ENCODE results near the gene HSD17B2.

Gene HSD17B2

DNA sequence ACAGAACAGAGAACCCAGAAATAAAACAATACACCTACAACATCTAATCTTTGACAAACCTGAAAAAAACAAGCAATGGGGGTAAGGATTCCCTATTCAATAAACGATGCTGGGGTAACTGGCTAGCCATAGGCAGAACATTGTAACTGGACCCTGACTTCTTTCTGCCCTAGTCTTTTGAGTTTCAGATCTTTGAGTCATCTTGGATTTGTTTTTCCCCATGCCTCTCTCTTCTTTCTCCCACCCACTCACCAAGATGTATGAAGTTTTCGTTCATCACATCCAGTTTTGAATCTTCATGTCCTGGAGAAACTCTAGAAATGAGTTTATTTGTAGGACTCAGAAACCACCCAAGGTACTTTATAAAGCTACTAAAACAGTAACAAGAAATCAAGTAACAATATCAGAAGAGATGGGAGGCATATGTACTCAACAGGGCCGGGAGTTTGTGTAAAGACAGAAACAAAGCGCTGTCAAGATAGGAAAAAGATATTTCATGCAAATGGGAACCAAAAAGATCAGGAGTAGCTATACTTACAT lies 39.0 kb downstream of the HSD17B2 start:
- ATAC-seq, result no peak
- TF ChIP-seq TCF4 (CRISPR knock-in tag; IDR thresholded peaks at IDR 0.05; ENCODE audit: borderline replicate concordance) (no peak), SNAI2 (CRISPR knock-in tag; IDR thresholded peaks at IDR 0.05) (no peak), ZNF8 (CRISPR knock-in tag; IDR thresholded peaks at IDR 0.05) (no peak), TSHZ2 (CRISPR knock-in tag; IDR thresholded peaks at IDR 0.05) (no peak), CSDC2 (CRISPR knock-in tag; IDR thresholded peaks at IDR 0.05) (no peak), ZNF565 (CRISPR knock-in tag; conservative IDR thresholded peaks at IDR 0.05; ENCODE audit: low read depth) (no peak), CREB5 (CRISPR knock-in tag; IDR thresholded peaks at IDR 0.05; ENCODE audit: low read depth) (no peak), TOX (CRISPR knock-in tag; IDR thresholded peaks at IDR 0.05; ENCODE audit: borderline replicate concordance) (no peak), ZC3H10 (CRISPR knock-in tag; IDR thresholded peaks at IDR 0.05) (no peak), ARNTL (CRISPR knock-in tag; IDR thresholded peaks at IDR 0.05; ENCODE audit: borderline replicate concordance, low read depth) (no peak), ESRRG (CRISPR knock-in tag; IDR thresholded peaks at IDR 0.05) (no peak), PPARA (CRISPR knock-in tag; IDR thresholded peaks at IDR 0.05; ENCODE audit: borderline replicate concordance) (no peak), PATZ1 (CRISPR knock-in tag; IDR thresholded peaks at IDR 0.05; ENCODE audit: borderline replicate concordance) (no peak), ZNF70 (CRISPR knock-in tag; IDR thresholded peaks at IDR 0.05) (no peak), ISL1 (CRISPR knock-in tag; IDR thresholded peaks at IDR 0.05) (no peak)

DNA sequence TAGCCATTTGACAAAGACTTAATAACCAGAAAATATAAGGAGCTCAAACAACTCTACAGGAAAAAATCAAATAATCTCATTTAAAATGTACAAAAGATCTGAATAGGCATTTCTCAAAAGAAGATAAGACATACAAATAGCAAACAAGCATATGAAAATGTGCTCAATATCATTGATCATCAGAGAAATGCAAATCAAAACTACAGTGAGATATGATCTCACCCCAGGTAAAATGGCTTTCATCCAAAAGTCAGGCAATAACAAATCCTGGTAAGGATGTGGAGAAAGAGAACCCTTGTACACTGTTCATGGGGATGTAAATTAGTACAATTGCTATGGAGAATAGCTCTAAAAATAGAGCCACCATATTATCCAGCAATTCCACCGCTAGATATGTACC lies 43.1 kb downstream of the HSD17B2 start:
- TF ChIP-seq GLIS3 (CRISPR knock-in tag; IDR thresholded peaks at IDR 0.05) (no peak), TSHZ2 (CRISPR knock-in tag; IDR thresholded peaks at IDR 0.05) (no peak), ESRRG (CRISPR knock-in tag; IDR thresholded peaks at IDR 0.05) (no peak), ZNF8 (CRISPR knock-in tag; IDR thresholded peaks at IDR 0.05) (no peak), ARNTL (CRISPR knock-in tag; IDR thresholded peaks at IDR 0.05; ENCODE audit: borderline replicate concordance, low read depth) (no peak), OSR1 (CRISPR knock-in tag; IDR thresholded peaks at IDR 0.05) (no peak), BACH2 (CRISPR knock-in tag; IDR thresholded peaks at IDR 0.05; ENCODE audit: borderline replicate concordance) (no peak), CSDC2 (CRISPR knock-in tag; IDR thresholded peaks at IDR 0.05) (no peak)

DNA sequence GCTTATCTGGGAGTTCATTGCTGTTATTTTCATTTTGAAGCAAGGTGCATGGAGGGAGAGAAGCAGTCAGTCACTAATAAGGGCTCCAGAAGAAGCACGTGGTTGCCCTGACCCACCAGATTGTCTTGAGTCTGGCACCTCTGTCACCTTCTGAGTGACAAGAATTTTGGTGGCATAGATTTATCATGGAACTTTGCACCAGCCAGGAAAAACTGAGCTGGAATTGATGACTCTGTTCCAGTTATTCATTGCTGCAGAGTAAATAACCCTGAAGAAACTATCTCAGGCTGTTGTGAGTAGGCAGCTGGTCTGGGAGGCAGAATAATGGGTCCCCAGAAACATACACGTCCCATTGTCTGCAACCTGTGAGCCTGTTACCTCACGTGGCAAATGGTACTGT lies 44.8 kb downstream of the HSD17B2 start:
- no peak for ATAC-seq
- TF ChIP-seq ZFP3 (CRISPR knock-in tag; IDR thresholded peaks at IDR 0.05) (no peak), OSR1 (CRISPR knock-in tag; IDR thresholded peaks at IDR 0.05) (no peak), ARNTL (CRISPR knock-in tag; IDR thresholded peaks at IDR 0.05; ENCODE audit: borderline replicate concordance, low read depth) (no peak), PATZ1 (CRISPR knock-in tag; IDR thresholded peaks at IDR 0.05; ENCODE audit: borderline replicate concordance) (no peak), SNAI2 (CRISPR knock-in tag; IDR thresholded peaks at IDR 0.05) (no peak), ZNF8 (CRISPR knock-in tag; IDR thresholded peaks at IDR 0.05) (no peak), ISL1 (CRISPR knock-in tag; IDR thresholded peaks at IDR 0.05) (no peak)
- TF ChIP-seq, protein P1, sequence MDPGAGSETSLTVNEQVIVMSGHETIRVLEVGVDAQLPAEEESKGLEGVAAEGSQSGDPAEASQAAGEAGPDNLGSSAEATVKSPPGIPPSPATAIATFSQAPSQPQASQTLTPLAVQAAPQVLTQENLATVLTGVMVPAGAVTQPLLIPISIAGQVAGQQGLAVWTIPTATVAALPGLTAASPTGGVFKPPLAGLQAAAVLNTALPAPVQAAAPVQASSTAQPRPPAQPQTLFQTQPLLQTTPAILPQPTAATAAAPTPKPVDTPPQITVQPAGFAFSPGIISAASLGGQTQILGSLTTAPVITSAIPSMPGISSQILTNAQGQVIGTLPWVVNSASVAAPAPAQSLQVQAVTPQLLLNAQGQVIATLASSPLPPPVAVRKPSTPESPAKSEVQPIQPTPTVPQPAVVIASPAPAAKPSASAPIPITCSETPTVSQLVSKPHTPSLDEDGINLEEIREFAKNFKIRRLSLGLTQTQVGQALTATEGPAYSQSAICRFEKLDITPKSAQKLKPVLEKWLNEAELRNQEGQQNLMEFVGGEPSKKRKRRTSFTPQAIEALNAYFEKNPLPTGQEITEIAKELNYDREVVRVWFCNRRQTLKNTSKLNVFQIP (CRISPR knock-in tag; IDR thresholded peaks at IDR 0.05; ENCODE audit: borderline replicate concordance, low read depth), result no peak

More for the DNA sequence above, 43.1 kb downstream of the HSD17B2 start:
- ATAC-seq, result no peak
